Measurements from ENCODE around the gene GTF3C2.
"Not testable (repeated sequence)": the region's sequence is repeated elsewhere in the genome, so short reads cannot be mapped to it uniquely, and the experiment has no call there.

GTF3C2 gene

DNA sequence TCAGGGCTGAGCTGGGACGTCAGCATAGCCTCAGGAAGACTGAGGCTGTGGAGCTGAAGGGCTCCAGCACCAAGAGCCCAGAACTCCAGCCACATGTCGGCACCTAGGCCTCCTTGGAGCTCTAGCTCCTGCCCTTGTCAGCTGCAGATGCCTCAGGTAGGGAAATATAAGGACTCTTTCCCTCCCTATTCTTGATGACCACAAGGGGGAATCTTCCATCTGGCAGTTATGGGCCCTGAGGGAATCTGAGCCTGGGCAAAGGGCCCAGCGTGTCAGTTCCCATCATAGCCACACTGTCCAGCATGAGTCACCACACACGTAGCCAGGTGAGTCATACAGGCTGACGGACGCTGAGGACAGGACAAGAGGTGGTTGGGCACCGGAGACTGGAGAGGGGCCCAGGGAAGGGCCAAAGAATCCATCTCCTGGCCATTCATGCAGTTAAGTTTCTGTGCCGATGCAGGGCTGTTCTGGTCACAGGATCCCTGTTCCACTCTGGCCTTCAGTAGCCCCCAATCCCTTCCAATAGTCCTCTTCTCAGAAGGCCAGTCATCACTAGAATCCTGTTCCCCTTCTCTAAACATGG is 35.5 kb downstream of the GTF3C2 start:
- DNase-seq (ENCODE audit: low read depth), result peak; percentile 97

DNA sequence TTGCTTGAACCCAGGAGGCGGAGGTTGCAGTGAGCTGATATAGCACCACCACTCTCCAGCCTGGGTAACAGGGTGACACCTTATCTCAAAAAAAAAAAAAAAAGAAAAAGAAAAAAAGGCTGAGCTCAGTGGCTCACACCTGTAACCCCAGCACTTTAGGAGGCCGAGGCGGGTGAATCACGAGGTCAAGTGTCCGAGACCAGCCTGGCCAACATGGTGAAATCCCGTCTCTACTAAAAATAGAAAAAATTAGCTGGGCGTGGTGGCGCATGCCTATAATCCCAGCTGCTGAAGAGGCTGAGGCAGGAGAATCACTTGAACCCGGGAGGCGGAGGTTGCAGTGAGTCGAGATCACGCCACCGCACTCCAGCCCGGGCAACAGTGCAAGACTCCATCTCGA is 36.7 kb downstream of the GTF3C2 start:
- not testable (repeated sequence) for DNase-seq (ENCODE audit: low read depth)

DNA sequence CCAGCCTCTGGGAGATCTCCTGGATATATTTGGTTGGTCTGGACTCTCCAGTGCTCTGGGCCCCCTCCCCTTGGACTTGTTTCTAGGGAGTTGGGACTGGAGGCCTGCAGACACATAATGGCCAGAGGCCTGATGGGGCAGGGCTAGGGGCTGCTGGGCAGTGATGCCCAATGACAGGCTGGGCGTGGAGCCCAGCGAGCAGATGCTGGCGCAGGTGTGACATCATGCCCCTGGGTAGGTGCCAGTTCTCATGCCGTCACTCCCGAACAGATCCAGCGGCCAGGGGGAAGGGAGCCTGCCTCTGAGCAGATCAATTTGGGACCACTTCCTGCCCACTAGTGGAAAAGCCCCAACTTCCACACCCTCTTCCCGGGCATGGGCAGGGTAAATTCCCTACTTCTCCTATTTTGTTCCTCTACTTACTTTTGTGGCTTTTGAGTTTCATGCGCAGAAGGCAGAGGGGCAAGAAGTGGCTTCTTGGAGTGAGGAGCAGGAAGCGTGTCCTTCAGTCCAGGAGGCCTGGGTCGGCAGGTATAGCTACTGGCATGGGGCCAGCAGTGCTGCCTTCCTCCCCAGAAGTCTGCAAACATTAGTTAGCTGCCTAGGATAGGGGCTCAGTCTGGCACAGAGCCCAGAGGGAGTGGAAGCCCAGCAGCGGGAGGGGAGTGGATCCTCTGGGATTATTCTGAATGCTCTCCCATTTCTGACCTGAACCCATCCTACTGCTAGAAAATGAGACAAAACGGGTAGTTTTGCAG is 39.7 kb downstream of the GTF3C2 start:
- DNase-seq (ENCODE audit: low read depth), result peak; percentile 15

DNA sequence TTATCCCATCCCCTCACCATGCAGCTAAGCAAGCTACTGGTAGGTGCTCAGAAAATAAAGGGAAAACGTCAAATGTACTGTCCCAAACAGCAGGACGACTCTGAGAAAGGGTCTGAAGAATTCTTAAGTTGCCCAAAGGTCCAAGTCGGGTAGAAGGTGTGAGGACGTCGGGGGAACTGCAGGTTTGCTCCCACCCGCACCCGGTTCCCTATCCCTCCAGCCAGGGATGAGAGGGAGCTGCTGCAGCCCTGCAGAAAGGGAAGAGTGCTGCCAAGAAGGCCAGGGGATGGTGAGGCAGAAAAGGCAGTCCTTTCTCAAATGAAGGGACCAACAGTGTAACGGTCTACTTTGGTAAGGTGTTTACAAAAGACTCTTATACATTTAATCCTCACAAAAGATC is 41.4 kb downstream of the GTF3C2 start:
- DNase-seq (ENCODE audit: low read depth), result no peak

DNA sequence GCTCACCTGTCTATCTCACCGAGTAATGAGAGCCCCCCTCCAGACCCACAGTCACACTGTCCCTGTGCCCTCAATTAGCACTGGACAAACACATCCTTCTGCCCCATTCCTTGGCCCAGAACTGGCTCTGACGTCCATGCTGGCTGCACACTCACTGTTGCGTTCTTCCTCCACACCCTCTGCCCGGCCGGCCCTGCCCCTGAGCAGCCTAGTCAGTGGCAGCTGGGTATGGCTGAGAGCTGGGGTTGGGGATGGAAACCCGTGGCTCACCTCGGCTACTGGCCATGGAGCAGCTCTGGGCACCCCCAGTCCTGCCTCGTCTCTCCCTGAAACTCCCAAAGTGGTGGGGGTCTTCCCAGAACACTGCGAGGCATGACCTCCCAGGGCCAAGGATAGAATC is 41.9 kb downstream of the GTF3C2 start:
- no peak for DNase-seq (ENCODE audit: low read depth)

DNA sequence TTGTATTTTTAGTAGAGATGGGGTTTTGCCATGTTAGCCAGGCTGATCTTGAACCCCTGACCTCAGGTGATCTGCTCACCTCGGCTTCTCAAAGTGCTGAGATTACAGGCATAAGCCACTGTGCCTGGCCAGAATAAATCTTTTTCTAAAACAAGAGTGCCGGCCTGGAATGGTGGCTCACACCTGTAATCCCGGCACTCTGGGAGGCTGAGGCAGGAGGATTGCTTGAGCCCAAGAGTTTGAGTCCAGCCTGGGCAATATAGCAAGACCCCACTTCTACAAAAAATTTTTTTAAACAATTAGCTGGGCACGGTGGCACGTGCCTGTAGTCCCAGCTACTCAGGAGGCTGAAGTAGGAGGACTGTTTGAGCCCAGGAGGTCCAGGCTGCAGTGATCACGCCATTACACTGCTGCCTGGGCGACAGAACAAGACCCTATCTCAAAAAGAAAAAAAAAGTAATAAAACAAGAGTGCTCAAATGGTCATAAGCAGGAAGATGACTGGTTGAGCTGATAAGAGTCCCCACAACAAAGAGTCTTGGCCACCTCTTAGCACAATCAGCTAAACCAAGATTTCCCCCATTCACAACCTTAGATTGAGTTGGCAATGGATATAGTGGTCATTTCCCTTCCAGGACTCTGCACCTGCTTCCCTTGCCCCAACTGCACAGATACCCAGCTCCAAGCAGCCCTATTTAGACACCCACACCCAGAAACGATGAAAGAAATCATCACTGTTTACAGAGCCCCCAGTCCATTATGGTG is 42.5 kb downstream of the GTF3C2 start:
- no peak for DNase-seq (ENCODE audit: low read depth)

DNA sequence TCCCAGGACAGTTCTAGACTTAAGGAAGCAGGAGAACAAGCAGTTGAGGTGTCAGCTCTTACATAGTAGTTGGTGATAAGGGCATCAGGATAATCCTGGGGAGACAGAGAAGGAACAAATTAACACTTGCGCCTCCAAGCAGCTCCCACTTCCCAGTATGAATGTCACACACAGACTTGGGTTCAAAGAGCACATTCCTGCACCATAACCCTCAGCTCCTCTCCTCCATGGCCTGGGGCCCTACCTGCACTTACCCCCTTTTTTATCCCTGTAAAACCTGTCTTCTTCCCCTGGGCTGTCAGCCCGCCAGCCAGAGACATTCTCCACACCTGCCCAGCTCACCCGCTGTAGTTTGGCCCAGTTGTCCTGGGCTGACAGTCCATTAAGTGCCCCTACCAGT is 44.4 kb downstream of the GTF3C2 start:
- no peak for DNase-seq (ENCODE audit: low read depth)

DNA sequence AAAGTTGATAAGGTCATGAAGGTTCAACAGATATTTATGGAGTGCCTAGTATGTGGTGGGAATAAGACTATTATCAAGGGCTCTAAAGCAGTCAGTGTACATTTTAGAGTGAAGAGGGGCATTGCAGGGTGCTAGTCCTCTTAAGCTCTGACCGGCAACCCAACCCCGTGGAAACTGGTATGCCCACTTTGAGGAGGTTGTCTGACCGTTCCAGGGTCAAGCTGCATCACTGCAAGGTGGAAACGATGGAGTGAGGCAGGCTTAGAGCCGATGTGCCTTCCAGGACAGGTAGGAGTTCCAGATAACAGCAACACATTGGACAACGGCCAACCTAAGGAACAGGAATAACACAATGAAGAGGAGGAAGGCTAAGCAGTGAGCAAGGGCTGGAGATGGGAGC is 46.9 kb downstream of the GTF3C2 start:
- DNase-seq (ENCODE audit: low read depth), result no peak

DNA sequence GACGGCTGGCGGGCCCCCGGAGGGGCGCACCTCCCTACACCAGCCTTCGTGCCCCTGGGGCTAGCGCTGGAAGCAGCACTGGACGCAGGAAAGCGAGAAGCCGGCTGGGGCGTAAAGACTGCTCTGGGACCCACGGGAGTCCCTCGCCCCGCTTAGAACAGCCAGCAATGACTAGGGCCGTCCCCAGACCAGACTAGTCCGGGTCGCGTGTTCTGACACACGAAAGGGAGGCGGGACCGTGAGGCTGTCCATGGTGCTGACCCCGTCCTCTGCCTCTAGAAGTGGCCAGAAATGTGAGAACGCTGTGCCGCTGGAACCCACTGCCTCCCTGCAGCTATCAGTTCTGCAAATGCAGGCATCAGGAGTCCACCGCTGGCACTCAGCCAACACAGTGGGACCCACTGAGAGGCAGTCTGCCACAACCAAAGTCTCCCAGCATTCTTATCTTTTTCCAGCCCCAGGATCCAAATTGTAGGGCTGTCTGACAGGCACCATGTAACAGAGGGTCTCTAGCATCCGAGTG is 48.1 kb downstream of the GTF3C2 start, which contains the start of gene UCN:
Gene UCN (minus strand): TSS at position 87 of the 523 bp plus-strand sequence. CDS start 550 bp downstream, outside the sequence.
- DNase-seq (ENCODE audit: low read depth), result peak; percentile 19

DNA sequence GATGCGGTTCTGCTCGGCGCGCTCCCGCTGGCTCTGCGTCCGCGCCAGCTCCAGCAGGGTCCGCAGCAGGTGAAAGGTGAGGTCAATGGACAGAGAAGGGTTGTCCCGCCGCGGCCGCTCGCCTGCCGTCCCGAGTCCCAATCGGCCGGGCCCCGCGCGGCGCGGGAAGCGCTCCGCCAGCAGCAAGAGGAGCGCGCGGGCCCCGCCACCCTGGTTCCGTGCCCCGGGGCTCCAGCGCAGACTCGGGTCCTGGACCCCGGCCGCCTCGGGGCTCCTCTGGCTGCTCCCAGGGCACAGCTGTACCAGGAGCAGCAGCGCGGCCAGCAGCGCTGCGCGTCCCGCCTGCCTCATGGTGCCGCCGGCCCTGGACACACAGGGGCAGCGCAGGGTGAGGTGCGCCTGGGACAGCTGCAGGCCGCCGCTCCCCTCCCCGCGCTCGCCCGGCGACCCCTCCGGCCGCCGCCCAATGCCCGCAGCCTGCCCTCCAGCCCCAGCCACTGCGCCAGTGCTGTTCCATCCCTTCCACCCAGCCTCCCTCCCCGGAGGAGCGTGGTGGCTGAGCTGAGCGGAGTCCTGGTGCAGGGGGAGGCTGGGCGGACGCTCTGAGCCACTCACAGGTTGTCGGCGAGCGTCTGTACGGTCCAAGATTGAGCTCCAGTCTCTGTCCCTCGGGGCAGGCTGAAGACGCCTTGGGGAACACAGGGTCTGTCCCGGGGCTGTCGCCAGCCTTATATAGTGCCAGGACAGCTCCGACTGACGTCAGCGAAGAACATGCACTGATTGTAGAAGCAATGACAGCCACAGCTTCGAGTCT is 48.8 kb downstream of the GTF3C2 start:
- no peak for DNase-seq (ENCODE audit: low read depth)

DNA sequence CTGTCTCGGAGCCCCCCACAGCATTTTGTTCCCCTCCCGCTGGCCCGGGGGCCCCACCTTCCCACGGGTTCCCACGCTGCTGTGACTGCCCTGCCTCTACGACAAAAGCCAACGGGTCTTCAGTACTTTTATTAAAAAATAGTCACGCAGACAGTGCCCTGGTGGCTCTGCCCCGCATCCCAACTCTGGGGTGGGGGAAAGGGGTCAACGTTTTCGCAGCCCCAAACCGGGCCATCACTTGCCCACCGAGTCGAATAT is 49.3 kb downstream of the GTF3C2 start:
- DNase-seq (ENCODE audit: low read depth), result no peak

DNA sequence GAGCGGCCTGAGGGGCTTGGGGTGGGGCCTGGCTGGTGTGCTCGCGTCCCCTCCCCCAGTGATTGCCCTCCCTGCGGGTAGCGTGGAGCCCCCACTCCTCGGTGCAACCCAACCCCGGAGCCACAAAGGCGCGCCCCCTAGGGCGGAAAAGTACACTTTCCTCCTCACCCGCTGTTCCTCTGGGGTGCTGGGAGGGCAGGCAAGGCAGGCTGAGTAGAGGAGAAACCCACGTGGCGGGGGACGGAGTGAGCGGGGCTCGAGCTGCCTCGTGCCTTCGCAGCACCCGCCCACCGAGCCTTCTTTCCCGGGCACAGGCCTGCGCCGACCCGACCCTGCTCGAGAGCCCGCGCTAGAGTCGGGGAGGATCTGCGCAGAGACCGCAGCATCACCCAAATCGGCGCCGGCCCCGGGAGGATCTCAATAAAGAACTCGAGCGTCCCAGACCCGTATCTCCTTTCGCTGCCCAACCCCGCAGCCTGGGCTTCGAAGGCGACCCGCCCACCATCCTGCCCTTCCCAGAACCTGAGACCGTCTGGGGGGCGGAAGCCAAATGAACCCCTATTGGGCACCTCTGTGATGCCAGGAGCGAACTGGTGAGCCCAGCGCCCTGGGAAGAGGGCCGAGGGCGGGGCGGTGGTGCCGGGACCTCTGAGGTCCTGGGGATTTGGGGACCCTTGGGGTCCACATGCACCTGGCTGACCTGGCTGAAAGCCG is 49.8 kb downstream of the GTF3C2 start:
- DNase-seq (ENCODE audit: low read depth), result no peak

DNA sequence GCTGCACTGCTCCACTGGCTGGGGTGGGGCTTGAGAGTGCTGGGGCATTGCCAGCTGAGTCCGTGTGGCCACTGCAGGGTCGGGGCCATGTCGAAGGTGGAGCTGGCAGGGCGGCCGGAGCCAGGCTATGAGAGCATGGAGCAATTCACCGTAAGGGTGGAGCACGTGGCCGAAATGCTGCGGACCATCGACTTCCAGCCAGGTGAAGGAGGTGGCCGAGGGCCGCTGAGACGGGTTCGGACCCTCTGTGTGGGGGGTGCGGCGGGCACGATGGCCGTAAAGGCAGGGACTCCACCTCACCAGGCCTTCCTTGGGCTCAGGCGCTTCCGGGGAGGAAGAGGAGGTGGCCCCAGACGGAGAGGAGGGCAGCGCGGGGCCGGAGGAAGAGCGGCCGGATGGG is 50.4 kb downstream of the GTF3C2 start:
- DNase-seq (ENCODE audit: low read depth), result no peak

DNA sequence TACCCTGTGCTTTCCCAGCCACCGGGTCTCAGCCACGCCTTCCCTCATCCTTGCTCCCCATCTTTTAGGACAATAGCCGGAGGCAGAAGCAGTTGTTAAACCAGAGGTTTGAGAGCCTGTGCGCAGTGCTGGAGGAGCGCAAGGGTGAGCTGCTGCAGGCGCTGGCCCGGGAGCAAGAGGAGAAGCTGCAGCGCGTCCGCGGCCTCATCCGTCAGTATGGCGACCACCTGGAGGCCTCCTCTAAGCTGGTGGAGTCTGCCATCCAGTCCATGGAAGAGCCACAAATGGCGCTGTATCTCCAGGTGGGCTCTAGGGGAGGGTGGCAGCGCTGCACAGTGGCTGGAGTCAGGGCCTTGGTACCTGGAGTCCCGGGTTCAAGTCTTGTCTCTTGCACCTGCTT is 51.0 kb downstream of the GTF3C2 start:
- no peak for DNase-seq (ENCODE audit: low read depth)

DNA sequence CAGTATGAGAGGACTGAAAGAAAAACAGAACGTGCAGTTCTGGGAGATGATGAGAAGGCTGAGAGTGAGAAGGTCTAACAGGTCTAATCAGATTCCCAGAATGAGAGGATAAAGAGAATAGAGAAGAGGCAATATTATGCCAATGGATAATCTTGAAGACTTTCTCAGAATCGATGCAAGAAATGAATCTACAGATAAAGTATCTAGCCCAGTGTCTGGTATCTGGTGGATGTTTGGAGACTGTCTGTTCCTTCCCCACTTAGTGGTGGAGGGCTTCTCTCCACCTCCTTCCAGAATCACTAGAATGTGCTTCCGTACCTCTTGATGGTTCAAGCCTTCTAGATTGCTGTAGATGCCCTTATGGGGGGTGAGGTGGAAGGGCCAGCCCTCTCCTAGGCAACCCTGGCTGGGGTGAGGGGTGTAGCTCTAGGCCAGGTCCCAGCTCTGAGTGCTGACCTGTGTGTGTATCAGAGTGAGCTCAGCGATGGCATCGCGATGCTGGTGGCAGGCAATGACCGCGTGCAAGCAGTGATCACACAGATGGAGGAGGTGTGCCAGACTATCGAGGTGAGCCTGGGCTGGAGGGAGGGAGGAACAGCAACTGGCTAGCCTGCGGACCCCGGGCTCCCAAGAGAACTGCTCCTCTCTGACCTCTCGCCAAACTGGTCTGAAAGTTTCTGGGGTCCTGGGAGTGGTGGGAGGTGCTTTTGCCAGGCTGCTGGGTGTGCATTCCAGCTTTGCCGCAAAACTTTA is 51.9 kb downstream of the GTF3C2 start:
- DNase-seq (ENCODE audit: low read depth), result no peak

DNA sequence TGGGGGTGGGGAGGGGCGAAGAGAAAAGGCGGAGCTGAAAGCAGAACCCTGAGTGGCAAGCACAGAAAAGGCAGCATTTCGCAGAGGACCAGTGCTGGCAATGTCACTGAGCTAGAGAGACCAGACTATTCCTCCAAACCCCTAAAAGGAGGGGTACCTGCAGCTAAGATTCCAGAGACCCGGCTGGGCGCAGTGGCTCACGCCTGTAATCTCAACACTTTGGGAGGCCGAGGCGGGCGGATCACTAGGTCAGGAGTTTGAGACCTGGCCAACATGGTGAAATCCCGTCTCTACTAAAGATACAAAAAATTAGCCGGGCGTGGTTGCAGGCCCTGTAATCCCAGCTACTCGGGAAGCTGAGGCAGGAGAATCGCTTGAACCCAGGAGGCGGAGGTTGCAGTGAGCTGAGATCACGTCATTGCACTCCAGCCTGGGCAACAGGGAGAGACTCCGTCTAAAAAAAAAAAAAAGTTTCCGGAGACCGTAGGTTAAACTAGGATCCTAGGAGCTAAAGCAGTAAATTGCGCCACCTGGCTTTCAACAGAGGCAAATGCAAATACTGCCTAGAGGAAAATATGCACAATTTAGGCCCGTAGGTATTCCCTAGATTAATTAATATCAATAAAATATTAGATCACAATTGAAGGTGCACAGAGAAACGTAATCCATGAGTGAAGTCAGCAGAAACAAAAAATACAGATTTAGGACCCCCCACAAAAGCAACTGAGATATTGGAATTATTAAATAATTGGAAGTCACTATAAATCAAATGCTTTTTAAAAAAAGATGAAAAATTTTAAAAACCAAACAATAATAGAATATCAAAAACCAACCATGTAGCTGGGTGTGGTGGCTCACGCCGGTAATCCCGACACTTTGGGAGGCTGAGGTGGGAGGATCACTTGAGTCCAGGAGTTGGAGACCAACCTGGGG is 53.2 kb downstream of the GTF3C2 start:
- DNase-seq (ENCODE audit: low read depth), result peak; percentile 53

DNA sequence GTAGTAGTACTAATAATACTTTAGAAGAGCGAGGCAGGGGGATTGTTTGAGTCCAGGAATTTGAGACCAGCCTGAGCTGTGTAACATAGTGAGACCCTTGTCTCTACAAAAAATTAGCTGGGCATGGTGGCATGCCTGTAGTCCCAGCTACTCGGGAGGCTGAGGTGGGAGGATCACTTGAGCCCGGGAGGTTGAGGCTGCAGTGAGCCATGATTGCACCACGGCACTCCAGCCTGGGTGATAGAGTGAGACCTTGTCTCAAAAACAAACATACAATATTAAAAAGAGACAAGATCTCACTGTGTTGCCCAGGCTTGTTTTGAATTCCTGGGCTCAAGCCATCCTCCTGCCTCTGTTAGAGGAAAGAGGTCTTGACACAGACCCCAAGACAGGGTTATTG is 56.0 kb downstream of the GTF3C2 start:
- DNase-seq (ENCODE audit: low read depth), result not testable (repeated sequence)

DNA sequence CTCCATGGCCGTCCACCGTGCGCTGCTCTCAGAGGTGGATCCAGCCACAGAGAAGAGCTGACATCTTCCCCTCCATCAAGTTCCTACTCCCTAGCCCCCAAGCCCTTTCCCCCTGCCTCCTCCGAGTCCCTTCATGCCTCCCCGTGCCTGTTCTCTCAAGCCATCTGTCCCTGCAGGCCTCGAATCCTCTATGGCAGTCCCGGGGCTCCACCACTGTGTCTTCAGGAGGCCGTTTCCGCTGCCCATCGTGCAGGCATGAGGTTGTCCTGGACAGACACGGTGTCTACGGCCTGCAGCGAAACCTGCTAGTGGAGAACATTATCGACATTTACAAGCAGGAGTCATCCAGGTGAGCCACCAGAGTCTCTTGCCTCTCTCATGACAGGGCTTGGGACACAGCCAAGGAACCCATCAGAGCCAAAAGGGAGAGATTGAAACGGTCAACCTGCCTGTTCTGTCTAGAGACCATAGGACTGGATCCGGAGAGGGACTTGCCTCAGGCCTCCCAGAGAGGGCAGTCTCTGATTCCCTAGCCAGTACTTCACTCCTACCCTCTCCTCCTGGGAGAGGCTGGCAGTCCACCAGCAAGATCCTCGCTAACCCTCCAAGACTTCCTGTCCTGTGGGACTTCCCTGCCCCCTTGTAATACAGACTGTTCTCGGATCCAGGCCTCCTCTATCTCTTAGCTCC is 58.0 kb downstream of the GTF3C2 start:
- no peak for DNase-seq (ENCODE audit: low read depth)

DNA sequence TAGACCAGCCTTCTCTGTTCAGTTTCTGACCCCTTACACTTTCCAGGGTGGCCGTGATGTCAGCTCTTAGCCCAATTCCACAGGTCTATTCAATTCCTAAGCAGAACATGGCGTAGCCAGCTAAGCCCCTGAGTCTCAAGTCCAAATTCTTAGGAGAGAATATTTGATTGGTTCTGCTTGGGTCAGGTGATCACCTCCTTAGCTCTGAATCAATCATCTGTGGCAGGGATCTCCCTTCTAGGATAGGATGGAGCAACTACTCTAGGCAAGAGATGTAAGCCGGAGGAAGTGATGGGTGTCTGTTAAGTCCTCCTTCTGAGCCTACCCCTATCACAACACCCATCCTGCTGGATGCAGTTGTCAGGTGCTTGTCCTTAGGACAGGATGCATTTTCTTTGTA is 59.4 kb downstream of the GTF3C2 start:
- no peak for DNase-seq (ENCODE audit: low read depth)
